ENCODE data around the gene DDAH2. TPM values are rescaled to one million over a fixed set of nuclear protein-coding genes. Genes with fewer than 3 reads are reported as not detected.

DDAH2 gene
- total and polyA plus RNA-seq, 10 of the 15 experiments (the other 5 are each of a cell fraction or from before 2014, with no cell fraction given), result 0.35 to 9.9 (median 6.2) TPM

DNA sequence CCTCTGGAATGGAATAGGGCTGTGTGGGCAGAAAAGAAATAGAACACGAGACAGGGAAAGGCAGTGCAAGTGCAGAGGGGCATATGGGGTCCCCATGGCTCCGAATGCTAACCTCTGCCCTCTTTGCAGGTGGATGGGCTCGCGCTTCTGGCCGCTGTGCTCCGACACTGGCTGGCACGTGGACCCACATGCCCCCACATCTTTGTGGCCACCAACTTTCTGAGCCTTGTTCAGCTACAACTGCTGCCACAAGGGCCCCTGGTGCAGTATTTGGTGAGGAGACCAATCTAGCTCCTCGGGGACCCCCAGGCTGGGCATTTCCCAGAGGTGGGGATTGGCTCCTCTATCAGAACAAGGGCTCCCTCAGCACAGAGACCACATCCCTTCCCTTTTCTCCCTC is 32.2 kb upstream of the DDAH2 start (continued):
- no peak for TF ChIP-seq KLF5 (IDR thresholded peaks at IDR 0.05; ENCODE audit: partially characterized antibody)
- TF ChIP-seq ZBTB40 (IDR thresholded peaks at IDR 0.05; ENCODE audit: borderline replicate concordance), result no peak
- no peak for TF ChIP-seq NFYB (IDR thresholded peaks at IDR 0.05; ENCODE audit: insufficient read depth, low read depth, low read length)
- TF ChIP-seq JUNB (IDR thresholded peaks at IDR 0.05), result no peak

- 97% methylated on average over 5 of the region's 5 CpGs for WGBS (ENCODE audit: insufficient coverage, insufficient replicate concordance, low lambda C conversion rate, missing lambda C conversion rate)
- ATAC-seq (no peak), FAIRE-seq (no peak), DNase-seq (ENCODE audit: low read depth, low spot score) (no peak)
- no peak overlapping the region for H3K27ac ChIP-seq (ENCODE audit: control insufficient read depth, insufficient read depth)
- POLR2A ChIA-PET, result no interaction called here
- no peak overlapping the region for H3K4me2 ChIP-seq (ENCODE audit: control insufficient read depth, insufficient read depth)
- no peaks in the 10 kb centered on the region for H3K79me2 ChIP-seq (ENCODE audit: control insufficient read depth, insufficient read depth, low read length)
- no TSS peak for BruUV-seq (replicated peaks)
- TF ChIP-seq BRCA1 (IDR thresholded peaks at IDR 0.05; ENCODE audit: low read depth, low read length) (no peak), SP1 (IDR thresholded peaks at IDR 0.05; ENCODE audit: low read depth, low read length) (no peak)
- CTCF ChIA-PET, result interaction anchor here (4.2 kb wide), 1 partner anchor 9 kb away, joined by 24 read pairs; no protein-coding TSS in a partner anchor
- SMC1A ChIA-PET (ENCODE audit: uncharacterized antibody, unreplicated experiment), result interaction anchor here (1.1 kb wide), 1 partner anchor 31 kb away, joined by 3 read pairs; the partner anchor contains the start of gene DDAH2
- H3K9ac ChIP-seq (ENCODE audit: control insufficient read depth, insufficient read depth, low read length), result no peak overlapping the region
- H4K20me1 ChIP-seq (ENCODE audit: control insufficient read depth, insufficient read depth), result no peaks in the 10 kb centered on the region
- intact Hi-C loops (cut with micrococcal nuclease; ENCODE audit: unreplicated experiment), result no loop called here
- no peaks in the 10 kb centered on the region for H3K9me3 ChIP-seq (replicated peaks; ENCODE audit: control insufficient read depth, insufficient read depth, low read length)
- H3K4me3 ChIP-seq, result no peak overlapping the region
- no peak overlapping the region for H2AFZ ChIP-seq (ENCODE audit: control insufficient read depth, low read depth, low read length)
- RAD21 ChIA-PET (ENCODE audit: unreplicated experiment), result no interaction called here
- no peaks in the 10 kb centered on the region for H3K4me1 ChIP-seq (ENCODE audit: control insufficient read depth, insufficient read depth, low read length)
- in situ Hi-C loops (cut with MboI), result no loop called here
- H3K27me3 ChIP-seq (replicated peaks in 1 of 2; ENCODE audit: control insufficient read depth in 2 of 2, insufficient read depth in 2 of 2, low read length in 1 of 2), result no peaks in the 10 kb centered on the region
- H3K36me3 ChIP-seq (ENCODE audit: control insufficient read depth in 2 of 2, insufficient read depth in 2 of 2, low read length in 1 of 2), result no peaks in the 10 kb centered on the region; a peak in 2 of 4 replicates
Measured at GRCh38 chr6:31760790-31761189, 31.7 kb upstream of the DDAH2 start.
